GM23248 (cell line): ENCODE data around the gene PROC.

ENCODE experiments used
- EZH2 ChIP-seq: fragments of 200-600 bp; sonication (generic); IDR thresholded peaks from 2 replicates; pipeline ENCODE4 v1.6.1; 2018; ENCODE audit warnings: antibody characterized with exemption, mild to moderate bottlenecking; ENCODE audit not compliant: insufficient read depth, poor library complexity, severe bottlenecking
- EZH2phosphoT487 ChIP-seq: fragments of 200-600 bp; sonication (generic); IDR thresholded peaks from 2 replicates; pipeline ENCODE4 v1.6.1; 2018; ENCODE audit warnings: antibody characterized with exemption, moderate library complexity, mild to moderate bottlenecking, low read depth; ENCODE audit not compliant: insufficient read depth

- TF ChIP-seq EZH2 (no peak), EZH2phosphoT487 (no peak)
Measured at GRCh38 chr2:127410871-127411652, 7.2 kb upstream of the PROC start.
